Activated T-helper 2 cell treated with anti-CD3 and anti-CD28 coated beads, Interferon-gamma antibody, Interleukin-2, Interleukin-4, amounts not matched to agents 10 μg/mL and 5 μg/mL and 100 μg/mL, durations not matched to agents 14 hours and 24 hours and 36 hours (primary cell): ENCODE data around the gene OR7D2. TPM values are rescaled to one million over a fixed set of nuclear protein-coding genes. Genes with fewer than 3 reads are reported as not detected.

Experiments used
- total RNA-seq: library from RNA; stranded (reverse); gene quantifications from 2 replicates; pipeline ENCODE4 v1.2.3, GENCODE V29; 2022

The OR7D2 gene
- total RNA-seq, 1 donor from 2014 or later: 0.62 TPM

Other genes starting within 250 kb of the OR7D2 start
- not detected in 2 replicates for gene MUC16, start 168.6 kb upstream of the OR7D2 start, total RNA-seq
- not detected in 2 replicates for gene OR1M1, start 91.9 kb upstream of the OR7D2 start, total RNA-seq
- not detected in 2 replicates for gene OR7G2, start 71.5 kb upstream of the OR7D2 start, total RNA-seq
- gene OR7G1, start 63.2 kb upstream of the OR7D2 start, total RNA-seq: not detected in 2 replicates
- gene OR7G3, start 52.0 kb upstream of the OR7D2 start, total RNA-seq: not detected in 2 replicates
- 44.2 and 50.0 TPM in 2 replicates for gene ZNF317, start 38.6 kb upstream of the OR7D2 start, total RNA-seq
- gene OR7D4, start 40.6 kb downstream of the OR7D2 start, total RNA-seq: not detected in 2 replicates
- not detected in 2 replicates for gene OR7E24, start 72.0 kb downstream of the OR7D2 start, total RNA-seq
- gene ZNF699, start 130.9 kb downstream of the OR7D2 start, total RNA-seq: 4.4 and 5.2 TPM in 2 replicates
- 8.2 and 8.4 TPM in 2 replicates for gene ZNF559, start 145.2 kb downstream of the OR7D2 start, total RNA-seq
- gene ZNF177, start 184.0 kb downstream of the OR7D2 start, total RNA-seq: 0.46 and 0.48 TPM in 2 replicates